Stimulated activated CD8-positive, alpha-beta memory T cell treated with anti-CD3 and anti-CD28 coated beads, Interleukin-7, amount 100 ng/mL, for 24 hours (primary cell): ENCODE measurements around the gene ZBED1.
"Not testable (repeated sequence)": the region's sequence is repeated elsewhere in the genome, so short reads cannot be mapped to it uniquely, and the experiment has no call there.

ENCODE experiments used
- DNase-seq: peaks from one replicate; pipeline ENCODE4 v3.0.0-alpha.2; 2020; ENCODE audit warnings: low read depth

The ZBED1 gene

DNA sequence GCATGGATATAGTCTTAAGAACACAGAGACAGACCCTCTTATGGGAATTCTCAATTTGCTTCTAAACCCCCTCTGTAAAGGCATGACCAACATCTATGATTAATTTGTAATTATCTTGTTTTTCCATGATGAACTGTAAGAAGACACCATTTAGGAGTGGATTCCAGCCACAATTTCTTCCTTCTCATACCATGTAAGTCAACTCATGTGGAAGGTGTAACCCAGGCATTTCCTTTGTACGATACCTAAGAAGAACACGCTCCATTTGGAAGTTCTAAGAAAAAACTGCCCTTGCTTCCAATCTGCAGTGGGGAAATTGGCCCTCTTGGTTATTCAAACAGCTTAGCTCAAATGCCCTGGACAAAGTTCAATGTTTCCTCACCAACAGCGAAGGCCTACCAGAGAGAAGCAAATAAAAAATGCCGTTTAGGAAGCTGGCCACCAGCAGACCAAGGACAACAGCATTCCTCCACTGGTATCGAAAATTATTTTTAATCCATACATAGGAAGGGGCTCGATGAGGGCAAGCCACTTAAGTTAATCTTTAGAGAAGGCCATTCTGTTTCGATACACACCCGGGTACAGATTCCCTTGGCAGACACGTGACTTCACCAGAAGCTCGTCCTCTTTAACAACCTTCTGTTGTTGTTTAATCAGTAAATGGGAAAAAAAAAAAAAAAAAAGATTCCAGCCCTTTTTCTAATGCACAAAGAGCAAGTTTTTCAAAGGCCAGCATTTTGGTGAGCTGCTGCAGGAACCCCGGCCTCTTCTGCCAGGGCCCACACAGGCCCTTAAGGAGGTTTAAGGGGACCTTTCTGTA is 2.6 kb downstream of the ZBED1 start:
- no peak for DNase-seq

DNA sequence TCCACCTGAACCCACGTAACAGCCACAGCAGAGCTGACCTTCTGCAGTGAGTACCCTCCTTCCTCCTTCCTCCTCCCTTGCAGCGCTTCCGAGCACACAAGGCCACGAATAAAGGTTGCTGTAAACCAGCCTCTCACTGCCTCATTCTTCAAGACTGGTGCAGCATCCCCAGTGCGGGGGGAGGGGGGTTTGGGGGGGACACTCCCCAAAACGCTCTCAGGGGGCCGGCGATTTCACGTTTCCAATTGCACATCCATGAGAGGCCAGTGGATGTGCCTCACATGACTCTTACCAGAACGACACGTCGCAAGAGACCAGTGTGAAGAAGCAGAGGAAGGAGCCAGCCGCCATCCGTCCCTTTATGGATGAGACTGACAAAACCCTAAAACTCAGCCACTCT is 5.2 kb downstream of the ZBED1 start:
- no peak for DNase-seq

DNA sequence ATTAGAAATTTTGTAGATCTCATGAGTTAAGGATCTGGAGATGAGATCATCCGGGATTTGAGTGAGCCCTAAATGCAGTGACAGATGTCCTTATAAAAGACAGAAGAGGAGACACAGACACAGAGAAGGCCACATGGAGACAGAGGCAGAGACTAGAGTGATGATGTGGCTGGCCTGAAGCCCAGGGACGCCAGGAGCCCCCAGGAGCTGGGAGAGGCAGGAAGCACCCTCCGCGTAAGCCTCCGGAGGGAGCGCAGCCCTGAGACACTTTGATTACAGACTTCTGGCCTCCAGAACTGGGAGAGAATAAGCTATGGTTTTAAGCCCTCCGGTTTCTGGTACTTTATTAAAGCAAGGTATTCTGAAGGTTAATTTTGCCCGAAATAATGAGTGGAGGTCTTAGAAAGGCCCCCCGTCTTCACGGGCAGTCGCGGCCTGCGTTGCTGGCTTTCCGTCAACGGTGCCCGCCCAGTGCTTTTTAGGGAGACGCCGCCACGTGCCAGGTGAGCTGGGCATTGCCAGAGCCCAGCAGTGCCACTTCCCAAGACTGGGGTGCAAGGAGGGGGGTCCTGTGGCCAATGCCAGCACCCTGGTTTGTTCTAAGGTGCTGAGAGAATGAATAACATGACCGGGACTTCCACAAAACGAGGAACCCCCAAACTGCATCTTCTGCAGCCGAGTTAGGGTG is 8.1 kb downstream of the ZBED1 start:
- no peak for DNase-seq

DNA sequence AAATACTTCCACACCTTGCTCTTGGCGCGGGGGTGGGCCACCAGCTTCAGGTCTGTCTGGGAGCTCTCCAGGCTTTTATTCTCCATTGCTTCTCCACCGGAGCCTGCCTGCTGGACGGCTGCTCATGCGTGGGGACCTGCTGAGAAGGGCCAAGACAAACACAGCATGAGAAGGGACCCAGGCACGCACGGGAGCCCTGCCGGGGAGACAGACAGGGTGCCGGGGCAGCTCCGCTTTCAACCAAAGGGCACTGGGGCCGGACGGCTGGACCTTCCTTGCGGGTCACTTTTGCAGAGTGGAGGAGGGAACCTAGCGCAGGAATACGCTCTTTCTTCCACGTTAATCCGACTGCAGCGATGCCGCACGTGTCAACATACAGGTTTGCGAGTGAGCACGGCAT is 10.1 kb downstream of the ZBED1 start:
- DNase-seq: no peak

DNA sequence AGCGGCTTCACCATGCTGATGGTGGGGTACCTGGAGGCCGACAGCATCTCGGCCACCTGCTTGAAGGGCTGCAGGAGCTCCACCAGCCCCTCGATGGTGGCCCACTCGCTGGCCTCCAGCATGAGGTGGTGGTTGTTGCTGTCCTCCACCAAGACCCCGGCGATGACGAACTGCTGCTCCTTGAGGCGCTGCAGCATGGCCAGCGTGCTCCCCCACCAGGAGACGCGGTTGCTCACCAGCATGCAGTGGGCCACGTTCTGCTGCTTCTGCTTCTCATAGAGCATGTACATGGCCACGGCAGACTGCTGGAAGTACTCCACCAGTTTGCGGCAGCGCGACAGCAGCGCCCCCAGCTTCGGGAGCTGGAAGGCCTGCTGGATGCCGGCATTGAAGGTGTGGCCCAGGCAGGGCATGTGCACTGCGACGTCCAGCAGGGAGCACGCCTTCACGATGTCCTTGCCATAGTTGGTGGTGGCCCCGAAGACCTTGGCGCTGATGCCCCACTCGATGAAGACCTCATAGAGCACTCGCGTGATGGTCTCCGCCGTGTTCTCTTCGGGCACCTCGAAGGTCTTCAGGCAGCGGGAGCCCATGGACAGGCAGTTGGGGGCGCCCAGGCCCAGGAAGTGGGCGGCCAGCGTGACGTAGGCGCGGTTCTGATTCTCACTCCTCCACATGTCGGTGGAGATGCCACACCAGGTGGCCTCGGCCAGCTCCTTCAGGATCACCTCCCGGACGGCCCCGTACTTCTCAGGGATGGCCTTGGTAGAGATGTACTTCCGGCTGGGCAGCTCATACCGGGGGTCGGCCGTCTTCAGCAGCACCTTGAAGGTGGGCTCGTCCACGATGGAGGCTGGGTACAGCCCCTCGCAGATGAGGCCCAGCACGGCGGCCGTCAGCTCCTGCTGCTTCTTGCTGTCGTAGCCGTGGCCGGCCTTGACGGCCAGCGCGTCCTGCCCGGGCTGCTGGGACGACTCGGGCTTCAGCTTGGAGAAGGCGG is 11.0 kb downstream of the ZBED1 start:
- no peak for DNase-seq

DNA sequence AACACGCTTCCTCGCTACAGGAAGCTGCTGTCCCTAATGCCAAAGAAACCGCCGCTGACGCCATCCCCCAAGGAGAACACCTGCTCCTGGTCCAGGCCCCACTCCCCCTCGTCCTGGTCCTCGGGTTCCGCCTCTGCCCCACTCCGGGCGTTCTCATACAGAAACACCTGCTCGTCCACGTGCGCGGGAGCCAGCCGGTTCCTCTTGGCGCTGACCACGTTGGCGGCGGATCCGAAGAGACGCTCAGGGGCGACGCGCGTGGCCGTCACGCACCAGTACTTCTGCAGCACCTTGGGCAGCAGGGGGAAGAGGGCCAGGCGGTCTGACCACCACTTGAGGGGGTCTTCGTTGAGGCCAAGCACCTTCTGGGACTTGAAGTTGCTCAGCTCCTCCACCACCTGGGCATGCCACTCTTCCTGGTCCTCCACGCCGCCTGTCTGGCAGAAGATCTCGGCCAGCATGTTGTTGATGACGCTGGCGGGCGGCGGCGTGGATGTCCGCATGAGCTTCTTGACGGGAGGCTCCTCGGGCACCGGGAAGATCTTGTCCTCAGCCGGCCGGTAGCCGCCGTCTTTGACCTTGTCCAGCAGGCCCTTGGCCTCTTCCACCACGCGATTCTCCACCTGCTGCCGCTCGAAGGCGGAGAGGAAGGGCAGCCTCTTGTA is 12.0 kb downstream of the ZBED1 start:
- DNase-seq: no peak

DNA sequence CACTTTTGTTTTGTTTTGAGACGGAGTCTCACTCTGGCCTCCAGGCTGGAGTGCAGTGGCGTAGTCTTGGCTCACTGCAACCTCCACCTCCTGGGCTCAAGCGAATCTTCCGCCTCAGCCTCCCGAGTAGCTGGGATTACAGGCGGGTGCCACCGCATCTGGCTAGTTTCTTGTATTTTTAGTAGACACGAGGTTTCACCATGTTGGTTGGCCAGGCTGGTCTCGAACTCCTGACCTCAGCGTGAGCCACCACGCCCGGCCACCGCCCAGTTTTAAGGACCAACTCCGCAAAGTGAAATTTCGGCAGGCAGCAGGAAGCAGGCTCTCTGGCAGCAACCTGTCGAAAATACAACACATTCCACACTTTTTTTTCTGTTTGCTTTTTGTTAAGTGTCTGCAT is 13.4 kb downstream of the ZBED1 start:
- no peak for DNase-seq

DNA sequence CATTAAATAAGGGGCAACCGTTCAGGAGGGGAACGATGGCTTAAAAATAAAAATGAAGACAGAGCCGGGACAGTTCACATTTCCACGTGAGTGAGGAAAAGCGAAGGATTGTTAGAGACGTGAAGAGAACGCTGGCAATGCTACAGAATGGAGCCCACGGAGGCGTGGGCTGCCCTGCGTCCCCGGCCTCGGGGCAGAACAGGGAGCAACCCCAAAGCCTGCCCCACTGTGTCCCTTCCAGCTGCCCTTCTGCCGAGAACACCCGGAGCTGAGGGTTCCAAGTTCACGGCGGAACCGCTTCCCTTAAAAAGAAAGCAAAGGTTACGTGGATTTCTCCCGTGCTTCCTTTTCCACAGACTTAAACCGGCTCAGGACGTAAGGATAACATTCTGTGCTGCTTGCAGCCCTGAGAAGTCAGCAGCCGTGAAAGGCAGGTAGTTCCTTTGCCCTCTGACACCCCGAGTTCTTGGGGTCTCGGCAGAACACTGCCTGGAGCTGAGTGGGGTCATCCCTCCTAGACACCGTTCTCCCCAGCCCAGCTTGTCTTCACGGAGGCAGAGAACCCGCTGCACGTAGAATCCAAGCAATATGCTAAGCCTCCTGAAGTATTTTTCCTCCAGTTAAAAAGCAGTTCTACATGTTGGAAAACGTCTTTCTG is 14.2 kb downstream of the ZBED1 start:
- no peak for DNase-seq

DNA sequence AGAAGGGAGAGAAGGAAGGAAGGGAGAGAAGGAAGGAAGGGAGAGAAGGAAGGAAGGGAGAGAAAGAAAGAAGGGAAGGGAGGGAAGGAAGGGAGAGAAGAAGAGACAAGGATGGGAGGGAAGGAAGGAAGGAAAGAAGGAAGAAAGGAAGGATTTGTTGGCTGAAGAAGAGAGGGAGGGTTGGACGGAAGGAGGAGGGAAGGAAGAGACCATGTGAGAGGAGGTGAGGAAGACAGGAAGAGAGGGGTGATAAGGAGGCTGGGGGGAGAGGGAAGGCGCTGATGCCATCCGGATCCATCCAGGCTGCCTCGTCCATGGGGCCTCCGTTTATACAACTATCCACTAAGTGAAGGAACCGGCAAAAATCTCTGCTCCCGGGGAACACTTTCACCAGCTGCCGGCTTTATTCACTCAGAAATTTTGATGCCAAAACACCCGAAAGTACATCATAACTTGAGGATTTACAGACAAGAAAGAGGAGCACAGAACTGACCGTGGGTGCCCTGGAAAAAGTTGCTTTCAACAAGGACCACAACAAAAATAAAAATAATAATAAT is 14.9 kb downstream of the ZBED1 start:
- no peak for DNase-seq

DNA sequence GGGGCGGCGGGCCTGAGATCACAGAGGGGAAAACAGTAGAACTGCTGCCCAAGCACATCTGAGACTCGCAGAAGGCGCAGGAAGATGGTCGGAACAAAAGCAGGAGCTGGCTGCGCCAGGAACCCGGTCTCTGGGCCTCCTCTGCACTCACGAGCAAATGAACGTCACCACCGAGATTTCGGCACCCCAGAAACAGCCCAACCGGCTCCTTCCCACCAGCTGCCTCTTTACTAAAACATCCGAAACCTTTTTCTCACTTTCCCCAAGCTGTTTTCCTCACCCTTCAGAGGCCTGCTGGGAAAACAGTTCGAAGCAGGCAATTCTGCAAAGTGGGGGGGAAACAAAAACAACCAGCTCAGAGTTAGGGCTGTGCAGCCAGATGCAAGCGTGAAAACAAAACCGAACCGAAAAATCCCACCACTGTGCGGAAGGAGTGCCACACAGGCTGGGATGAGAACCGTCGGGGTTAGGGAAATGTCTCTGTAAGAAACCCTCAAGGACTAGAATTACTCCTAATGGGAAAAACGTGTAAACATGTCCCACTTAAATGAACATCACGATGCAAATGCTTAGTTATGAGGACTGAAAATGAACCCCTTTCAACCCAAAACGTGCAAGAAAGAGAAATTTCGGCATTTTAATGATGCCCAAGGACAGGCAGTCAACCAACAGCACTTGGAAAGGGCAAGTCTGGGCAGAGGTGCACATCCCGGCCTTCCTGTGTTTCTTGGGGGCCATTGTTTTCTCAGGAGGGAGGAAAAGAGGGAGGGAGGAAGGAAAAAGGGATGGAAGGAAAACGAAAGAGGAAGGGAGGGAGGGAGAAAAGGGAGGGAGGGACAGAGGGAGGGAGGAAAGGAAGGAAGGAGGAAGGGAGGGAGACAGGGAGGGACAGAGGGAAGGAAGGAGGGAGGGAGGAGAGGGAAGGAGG is 15.8 kb downstream of the ZBED1 start:
- DNase-seq: no peak

DNA sequence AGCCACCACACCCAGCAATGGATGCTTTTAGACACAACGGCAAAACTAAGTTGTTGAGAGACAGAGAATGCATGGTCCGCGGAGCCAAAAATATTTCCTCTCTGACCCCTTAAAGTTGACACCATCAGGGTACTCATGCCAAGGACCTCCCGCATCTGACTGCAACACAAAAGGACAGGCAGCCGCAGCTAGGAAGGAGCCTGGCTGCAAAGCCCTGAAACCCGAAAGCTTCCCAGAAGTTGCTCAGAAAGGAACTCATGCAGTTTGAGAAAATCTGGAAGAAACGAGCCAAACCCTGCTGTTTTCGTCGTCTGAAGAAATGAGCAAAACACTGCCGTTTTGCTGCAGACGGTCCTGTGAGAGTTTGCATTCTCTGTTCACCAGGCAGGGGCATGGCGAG is 16.5 kb downstream of the ZBED1 start:
- no peak for DNase-seq

DNA sequence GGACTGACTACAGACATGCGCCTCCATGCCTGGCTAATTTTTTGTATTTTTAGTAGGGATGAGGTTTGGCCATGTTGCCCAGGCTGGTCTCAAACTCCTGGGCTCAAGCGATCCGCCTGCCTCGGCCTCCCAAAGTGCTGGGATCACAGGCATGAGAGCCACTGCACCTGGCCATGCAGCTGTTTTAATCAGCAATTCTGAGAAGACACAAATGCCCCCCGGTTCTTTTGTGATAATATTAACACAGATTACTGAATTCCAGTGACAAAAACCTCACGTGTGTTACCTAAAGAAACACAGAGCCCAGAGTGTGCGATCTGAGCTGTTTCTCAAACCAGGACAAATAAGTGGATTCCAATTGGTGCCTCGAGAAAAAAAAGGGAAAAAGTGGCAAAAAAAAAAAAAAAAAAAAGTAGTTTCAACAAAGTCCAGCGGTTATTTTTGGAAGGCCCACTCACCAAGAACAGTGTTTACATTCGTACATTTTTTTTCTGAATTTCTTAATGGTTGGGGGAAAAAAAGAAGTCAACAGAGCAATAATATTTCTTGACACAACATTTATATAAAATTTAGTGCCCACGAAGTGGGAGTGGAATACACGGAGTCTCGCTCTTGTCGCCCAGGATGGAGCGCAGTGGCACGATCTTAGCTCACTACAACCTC is 17.2 kb downstream of the ZBED1 start:
- DNase-seq: no peak

DNA sequence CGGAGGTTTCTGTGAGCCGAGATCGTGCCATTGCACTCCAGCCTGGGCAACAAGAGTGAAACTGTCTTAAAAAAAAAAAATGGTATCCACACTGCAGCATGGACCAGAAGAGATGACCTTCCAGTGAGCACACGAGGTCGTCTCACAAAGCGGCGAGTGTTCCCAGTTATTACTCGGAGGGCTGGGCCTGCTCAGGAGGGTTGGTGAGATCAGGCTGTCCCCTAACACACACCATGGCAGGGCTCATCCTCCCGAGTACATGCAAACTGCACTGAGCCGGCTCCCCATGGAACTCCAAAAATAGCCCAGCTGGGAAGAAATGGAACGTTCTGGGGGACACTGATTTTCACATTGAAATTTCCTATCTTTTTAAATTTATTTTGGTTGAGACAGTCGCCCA is 19.2 kb downstream of the ZBED1 start:
- not testable (repeated sequence) for DNase-seq

DNA sequence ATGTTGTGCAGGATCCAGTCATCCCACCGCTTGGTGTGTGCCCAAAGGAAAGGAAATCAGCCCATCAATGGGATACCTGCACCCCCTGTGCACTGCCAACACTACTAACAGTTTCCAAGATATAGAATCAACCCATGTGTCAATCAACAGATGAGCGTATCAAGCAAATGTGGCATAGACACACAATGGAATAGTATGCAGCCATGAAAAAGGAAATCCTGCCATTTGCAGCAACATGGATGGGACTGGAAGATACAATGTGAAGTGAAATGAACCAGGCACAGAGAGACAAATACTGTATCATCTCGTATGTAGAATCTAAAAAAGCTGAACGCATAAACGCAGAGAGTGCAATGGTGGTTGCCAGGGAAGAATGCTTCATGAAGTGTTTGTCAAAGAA is 20.8 kb downstream of the ZBED1 start:
- DNase-seq: not testable (repeated sequence)

DNA sequence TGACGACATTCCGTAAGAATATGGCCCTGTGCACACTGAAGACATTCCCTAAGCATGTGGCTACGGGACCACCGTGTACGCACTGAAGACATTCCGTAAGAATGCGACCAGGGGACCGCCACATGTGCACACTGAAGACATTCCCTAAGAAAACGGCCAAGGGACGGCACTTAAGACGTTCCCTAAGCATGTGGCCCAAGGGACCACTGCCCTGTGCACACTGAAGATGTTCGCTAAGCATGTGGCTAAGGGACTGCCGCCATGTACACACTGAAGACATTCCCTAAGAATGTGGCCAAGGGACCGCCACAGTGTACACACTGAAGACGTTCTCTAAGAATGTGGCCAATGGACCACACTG is 21.4 kb downstream of the ZBED1 start:
- DNase-seq: no peak

DNA sequence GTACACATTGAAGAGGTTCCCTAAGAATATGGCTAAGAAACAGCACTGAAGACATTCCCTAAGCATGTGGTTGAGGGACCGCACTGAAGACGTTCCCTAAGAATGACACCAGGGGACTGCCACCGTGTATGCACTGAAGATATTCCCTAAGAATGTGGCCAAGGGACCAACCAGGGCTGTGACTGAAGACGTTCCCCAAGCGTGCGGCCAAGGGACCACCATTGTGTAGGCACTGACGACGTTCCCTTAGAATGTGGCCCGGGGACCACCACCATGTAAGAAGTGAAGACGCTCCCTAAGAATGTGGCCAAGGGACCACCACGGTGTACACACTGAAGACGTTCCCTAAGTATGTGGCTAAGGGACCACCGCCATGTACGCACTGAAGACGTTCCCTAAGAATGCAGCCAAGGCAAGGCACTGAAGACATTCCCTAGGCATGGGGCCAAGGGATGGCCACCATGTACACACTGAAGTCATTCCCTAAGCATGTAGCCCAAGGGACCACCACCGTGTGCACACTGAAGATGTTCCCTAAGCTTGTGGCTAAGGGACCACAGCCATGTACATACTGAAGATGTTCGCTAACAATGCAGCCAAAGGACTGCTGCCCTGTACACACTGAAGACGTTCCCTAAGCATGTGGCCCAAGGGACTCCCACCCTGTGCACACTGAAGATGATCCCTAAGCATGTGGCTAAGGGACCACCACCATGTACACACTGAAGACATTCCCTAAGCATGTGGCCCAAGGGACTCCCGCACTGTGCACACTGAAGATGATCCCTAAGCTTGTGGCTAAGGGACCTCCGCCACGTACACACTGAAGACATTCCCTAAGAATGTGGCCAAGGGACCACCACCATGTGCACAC is 22.0 kb downstream of the ZBED1 start:
- DNase-seq: no peak

DNA sequence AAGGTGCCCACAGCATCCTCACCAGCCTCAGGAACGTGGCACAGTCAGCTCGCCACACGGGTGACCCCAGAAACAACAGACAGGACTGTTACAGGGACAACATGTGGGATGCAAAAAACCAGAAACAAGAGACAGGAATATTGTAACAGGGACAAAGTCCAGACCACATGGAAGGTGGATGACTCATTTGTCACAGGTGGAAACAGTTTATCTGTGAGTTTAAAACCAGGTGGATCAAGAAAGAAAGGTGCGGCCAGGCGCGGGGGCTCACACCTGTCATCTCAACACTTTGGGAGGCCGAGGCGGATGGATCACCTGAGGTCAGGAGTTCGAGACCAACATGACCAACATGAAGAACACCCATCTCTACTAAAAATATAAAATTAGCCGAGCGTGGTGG is 23.5 kb downstream of the ZBED1 start:
- not testable (repeated sequence) for DNase-seq

DNA sequence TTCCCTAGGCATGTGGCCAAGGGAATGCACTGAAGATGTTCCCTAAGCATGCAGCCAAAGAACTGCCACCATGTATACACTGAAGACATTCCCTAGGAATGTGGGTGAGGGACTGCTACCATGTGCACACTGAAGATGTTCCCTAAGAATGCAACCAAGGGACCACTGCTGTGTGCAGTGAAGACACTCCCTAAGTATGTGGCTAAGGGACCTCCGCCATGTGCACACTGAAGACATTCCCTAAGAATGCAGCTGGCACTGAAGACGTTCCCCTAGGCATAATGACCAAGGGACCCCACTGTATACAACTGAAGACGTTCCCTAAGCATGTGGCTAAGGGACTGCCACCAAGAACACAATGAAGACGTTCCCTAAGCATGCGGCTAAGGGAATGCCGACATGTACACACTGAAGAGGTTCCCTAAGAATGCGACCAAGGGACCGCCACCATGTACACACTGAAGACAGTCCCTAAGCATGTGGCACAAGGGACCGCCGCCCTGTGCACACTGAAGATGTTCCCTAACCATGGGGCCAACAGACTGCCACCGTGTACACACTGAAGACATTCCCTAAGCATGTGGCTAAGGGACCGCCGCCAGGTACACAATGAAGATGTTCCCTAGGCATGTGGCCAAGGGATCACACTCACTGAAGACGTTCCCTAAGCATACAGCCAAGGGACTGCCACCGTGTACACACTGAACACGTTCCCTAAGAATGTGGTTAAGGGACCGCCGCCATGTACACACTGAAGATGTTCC is 25.6 kb downstream of the ZBED1 start:
- DNase-seq: no peak
